ENCODE measurements around the gene TLE6. TPM values are rescaled to one million over a fixed set of nuclear protein-coding genes. Genes with fewer than 3 reads are reported as not detected.

TLE6 gene
- total and polyA plus RNA-seq, 2 of the 13 experiments (the other 11 are each of a cell fraction or from before 2014, with no cell fraction given) = 0.24 to 5.5 TPM

GRCh38 chr19:2950286-2951124 lies 26.9 kb upstream of the TLE6 start (continued):
- TF ChIP-seq GLMP (CRISPR knock-in tag; IDR thresholded peaks at IDR 0.05; ENCODE audit: borderline replicate concordance) (no peak), SMYD3 (CRISPR knock-in tag; IDR thresholded peaks at IDR 0.05) (no peak), NR2C2 (CRISPR knock-in tag; IDR thresholded peaks at IDR 0.05; ENCODE audit: borderline replicate concordance) (peak; percentile 99), ZNF225 (CRISPR knock-in tag; IDR thresholded peaks at IDR 0.05) (peak; percentile 62; the same call in 1 of the 2 replicates), SPEN (CRISPR knock-in tag; IDR thresholded peaks at IDR 0.05; ENCODE audit: low read depth) (peak; percentile 81), ZNF513 (CRISPR knock-in tag; conservative IDR thresholded peaks at IDR 0.05) (no peak), HMGXB4 (CRISPR knock-in tag; IDR thresholded peaks at IDR 0.05; ENCODE audit: borderline replicate concordance in 1 of 2, low read depth in 1 of 2) (peak in 1 of 2 experiments; percentile 84; a peak in 2 of 4 replicates), EED (CRISPR knock-in tag; IDR thresholded peaks at IDR 0.05) (no peak), GLI4 (CRISPR knock-in tag; IDR thresholded peaks at IDR 0.05; ENCODE audit: borderline replicate concordance) (no peak), HNF4A (CRISPR knock-in tag; IDR thresholded peaks at IDR 0.05) (peak; percentile 73), GABPA (IDR thresholded peaks at IDR 0.05; ENCODE audit: low read depth, low read length) (peak; percentile 95), GABPA (CRISPR knock-in tag; IDR thresholded peaks at IDR 0.05; ENCODE audit: low read depth) (peak; percentile 99), ZNF280D (CRISPR knock-in tag; IDR thresholded peaks at IDR 0.05) (no peak), ZNF792 (CRISPR knock-in tag; IDR thresholded peaks at IDR 0.05) (peak; percentile 19; the same call in 1 of the 2 replicates), RFXAP (CRISPR knock-in tag; IDR thresholded peaks at IDR 0.05; ENCODE audit: borderline replicate concordance) (peak; percentile 56; the same call in 1 of the 2 replicates), ZNF274 (CRISPR knock-in tag; IDR thresholded peaks at IDR 0.05) (no peak), PRDM10 (CRISPR knock-in tag; IDR thresholded peaks at IDR 0.05; ENCODE audit: low read depth) (no peak)

Measured in HepG2 (cell line).